HG03460 (cell line): ENCODE results near the gene TEKTIP1.
"Not testable (repeated sequence)": the region's sequence is repeated elsewhere in the genome, so short reads cannot be mapped to it uniquely, and the experiment has no call there.

Experiments
- ATAC-seq: cut with Tn5 transposase; IDR thresholded peaks from one replicate; pipeline ENCODE4 v1.9.1; 2021; ENCODE audit not compliant: unreplicated experiment

The TEKTIP1 gene

GRCh38 chr19:3556423-3556977 lies 17.5 kb downstream of the TEKTIP1 start:
- no peak for ATAC-seq

- ATAC-seq = peak; percentile 31
Measured at GRCh38 chr19:3556978-3557460, 18.0 kb downstream of the TEKTIP1 start.

- ATAC-seq = peak; percentile 81
Measured at GRCh38 chr19:3557461-3558248, 18.7 kb downstream of the TEKTIP1 start, which contains the start of gene MFSD12. MFSD12 (minus strand) TSS chr19:3557586; CDS start chr19:3557403, 183 bp downstream.

- no peak for ATAC-seq
Measured at GRCh38 chr19:3563709-3564524, 24.9 kb downstream of the TEKTIP1 start.

GRCh38 chr19:3565139-3565538 lies 26.2 kb downstream of the TEKTIP1 start:
- no peak for ATAC-seq

- ATAC-seq = not testable (repeated sequence)
Measured at GRCh38 chr19:3570042-3570441, 31.1 kb downstream of the TEKTIP1 start.

- no peak for ATAC-seq
Measured at GRCh38 chr19:3570606-3571011, 31.6 kb downstream of the TEKTIP1 start.

- peak; percentile 85 for ATAC-seq
Measured at GRCh38 chr19:3572132-3572854, 33.3 kb downstream of the TEKTIP1 start.

GRCh38 chr19:3572855-3573161 lies 33.8 kb downstream of the TEKTIP1 start, which contains the start of gene HMG20B:
HMG20B (plus strand) TSS chr19:3572944; CDS start chr19:3573310, 366 bp downstream.
- no peak for ATAC-seq

GRCh38 chr19:3573162-3573857 lies 34.3 kb downstream of the TEKTIP1 start:
- no peak for ATAC-seq

GRCh38 chr19:3573858-3574637 lies 35.1 kb downstream of the TEKTIP1 start:
- ATAC-seq = no peak

- no peak for ATAC-seq
Measured at GRCh38 chr19:3575260-3575741, 36.3 kb downstream of the TEKTIP1 start.

- ATAC-seq = no peak
Measured at GRCh38 chr19:3575949-3576673, 37.1 kb downstream of the TEKTIP1 start.

GRCh38 chr19:3576696-3577443 lies 37.9 kb downstream of the TEKTIP1 start:
- ATAC-seq = no peak

GRCh38 chr19:3577723-3578344 lies 38.9 kb downstream of the TEKTIP1 start:
- no peak for ATAC-seq

GRCh38 chr19:3578390-3578789 lies 39.4 kb downstream of the TEKTIP1 start:
- ATAC-seq = no peak

GRCh38 chr19:3580156-3580934 lies 41.4 kb downstream of the TEKTIP1 start:
- ATAC-seq = no peak
